ENCODE measurements around the gene CR1. TPM values are rescaled to one million over a fixed set of nuclear protein-coding genes. Genes with fewer than 3 reads are reported as not detected.
"Not testable (repeated sequence)": the region's sequence is repeated elsewhere in the genome, so short reads cannot be mapped to it uniquely, and the experiment has no call there.

Gene CR1
- total RNA-seq, 4 donors from 2014 or later = 1.5 to 12.0 (median 3.3) TPM

GRCh38 chr1:207578796-207579435, 83.0 kb downstream of the CR1 start:
- Histone ChIP-seq H3K27ac (no peak overlapping the region), H3K4me1 (no peaks in the 10 kb centered on the region), H3K9me3 (no peaks in the 10 kb centered on the region), H3K36me3 (no peaks in the 10 kb centered on the region), H3K27me3 (peaks cover 5% of the 10 kb centered on the region), H3K4me3 (no peak overlapping the region)
- intact Hi-C loops (cut with DNase I; ENCODE audit: low total_unique reads) = no loop called here
- no peak for DNase-seq
- WGBS, 2 donors (ENCODE audit: low coverage in 1 of 2) = 38 to 58% methylated on average over 5 of the region's 5 CpGs
- in situ Hi-C loops (cut with MboI; ENCODE audit: low pct_ligation_motif_present in 1 of 4, low pct_unique_long_range_greater_than_20kb in 1 of 4, low sequenced_read_pairs in 3 of 4) = no loop called here
- no peak for TF ChIP-seq EP300 (IDR thresholded peaks at IDR 0.05; ENCODE audit: low read depth)
- no peak for TF ChIP-seq POLR2AphosphoS5 (IDR thresholded peaks at IDR 0.05)
- TF ChIP-seq POLR2A (IDR thresholded peaks at IDR 0.05) = no peak
- TF ChIP-seq CTCF (IDR thresholded peaks at IDR 0.05) = no peak

GRCh38 chr1:207579436-207579799, 83.5 kb downstream of the CR1 start:
- Histone ChIP-seq H3K27me3 (peaks cover 5% of the 10 kb centered on the region), H3K36me3 (no peaks in the 10 kb centered on the region), H3K27ac (no peak overlapping the region), H3K4me1 (no peaks in the 10 kb centered on the region), H3K4me3 (no peak overlapping the region), H3K9me3 (no peaks in the 10 kb centered on the region)
- WGBS, 2 donors (ENCODE audit: low coverage in 1 of 2) = 10% methylated on average over 4 of the region's 4 CpGs; no CpG with 5 or more reads in 1 of the 2 donors
- intact Hi-C loops (cut with DNase I; ENCODE audit: low total_unique reads) = no loop called here
- DNase-seq = peak; percentile 29
- TF ChIP-seq POLR2AphosphoS5 (IDR thresholded peaks at IDR 0.05) (no peak), CTCF (IDR thresholded peaks at IDR 0.05) (peak; percentile 18 to 47 (median 38))
- in situ Hi-C loops (cut with MboI; ENCODE audit: low pct_ligation_motif_present in 1 of 4, low pct_unique_long_range_greater_than_20kb in 1 of 4, low sequenced_read_pairs in 3 of 4) = no loop called here

GRCh38 chr1:207581496-207582153, 85.7 kb downstream of the CR1 start:
- Histone ChIP-seq H3K4me1 (no peaks in the 10 kb centered on the region), H3K36me3 (no peaks in the 10 kb centered on the region), H3K27ac (no peak overlapping the region), H3K9me3 (no peaks in the 10 kb centered on the region), H3K4me3 (no peak overlapping the region), H3K27me3 (peaks cover 5% of the 10 kb centered on the region)
- WGBS, 2 donors (ENCODE audit: low coverage in 1 of 2) = 79% methylated on average over 8 of the region's 8 CpGs
- DNase-seq = no peak
- intact Hi-C loops (cut with DNase I; ENCODE audit: low total_unique reads) (no loop called here), in situ Hi-C loops (cut with MboI; ENCODE audit: low pct_ligation_motif_present in 1 of 4, low pct_unique_long_range_greater_than_20kb in 1 of 4, low sequenced_read_pairs in 3 of 4) (no loop called here)
- TF ChIP-seq CTCF (IDR thresholded peaks at IDR 0.05) (no peak), POLR2AphosphoS5 (IDR thresholded peaks at IDR 0.05) (no peak), POLR2A (IDR thresholded peaks at IDR 0.05) (no peak), EP300 (IDR thresholded peaks at IDR 0.05; ENCODE audit: low read depth) (no peak)

- DNase-seq; H3K4me1 ChIP-seq; H3K27ac ChIP-seq; in situ Hi-C loops (cut with MboI; ENCODE audit: low pct_ligation_motif_present in 1 of 4, low pct_unique_long_range_greater_than_20kb in 1 of 4, low sequenced_read_pairs in 3 of 4); H3K36me3 ChIP-seq; H3K9me3 ChIP-seq; H3K27me3 ChIP-seq; intact Hi-C loops (cut with DNase I; ENCODE audit: low total_unique reads); H3K4me3 ChIP-seq: not testable (repeated sequence)
- WGBS, 2 donors (ENCODE audit: low coverage in 1 of 2) = 80 to 93% methylated on average over 2 to 4 of the region's 4 CpGs
Observed at GRCh38 chr1:207589506-207589905, 93.5 kb downstream of the CR1 start.

- intact Hi-C loops (cut with DNase I; ENCODE audit: low total_unique reads); H3K4me3 ChIP-seq; H3K4me1 ChIP-seq; H3K36me3 ChIP-seq; DNase-seq; H3K27me3 ChIP-seq; in situ Hi-C loops (cut with MboI; ENCODE audit: low pct_ligation_motif_present in 1 of 4, low pct_unique_long_range_greater_than_20kb in 1 of 4, low sequenced_read_pairs in 3 of 4); H3K9me3 ChIP-seq; H3K27ac ChIP-seq: not testable (repeated sequence)
- WGBS, 2 donors (ENCODE audit: low coverage in 1 of 2) = 43 to 46% methylated on average over 4 to 5 of the region's 5 CpGs
Observed at GRCh38 chr1:207591205-207591604, 95.2 kb downstream of the CR1 start.

- H3K4me3 ChIP-seq; in situ Hi-C loops (cut with MboI; ENCODE audit: low pct_ligation_motif_present in 1 of 4, low pct_unique_long_range_greater_than_20kb in 1 of 4, low sequenced_read_pairs in 3 of 4); H3K27ac ChIP-seq; H3K36me3 ChIP-seq; intact Hi-C loops (cut with DNase I; ENCODE audit: low total_unique reads); DNase-seq; H3K4me1 ChIP-seq; H3K27me3 ChIP-seq; H3K9me3 ChIP-seq: not testable (repeated sequence)
- WGBS, 2 donors (ENCODE audit: low coverage in 1 of 2) = 77 to 88% methylated on average over 2 to 4 of the region's 4 CpGs
Observed at GRCh38 chr1:207594095-207594494, 98.1 kb downstream of the CR1 start.

Data from transverse colon (tissue), 4 donors.